Gastroesophageal sphincter (tissue), 4 donors: ENCODE data around the gene ERC1. TPM values are rescaled to one million over a fixed set of nuclear protein-coding genes. Genes with fewer than 3 reads are reported as not detected.

Source experiments
- ATAC-seq: fragments of 150-250 bp; one replicate; pipeline ENCODE4 v1.9.1; 2016; ENCODE audit warnings: mild to moderate bottlenecking, moderate library complexity
- H3K27ac ChIP-seq, 4 donors: fragments of 200-600 bp; sonication (generic) in 3 of 4; 1 replicate in 3 of 4; 2 replicates in 1 of 4; pipeline ENCODE4 v1.5.1; 2016 to 2019
- H3K27me3 ChIP-seq: fragments of 200-600 bp; sonication (generic); one replicate; pipeline ENCODE4 v1.5.1; 2019
- H3K36me3 ChIP-seq, 2 donors: fragments of 200-600 bp; sonication (generic); one replicate each; pipeline ENCODE4 v1.5.1; 2019; ENCODE audit warnings: control low read depth in 1 of 2
- H3K4me1 ChIP-seq, 3 donors: fragments of 200-600 bp; sonication (generic); 1 replicate in 2 of 3; 2 replicates in 1 of 3; pipeline ENCODE4 v1.5.1; 2016 to 2019; ENCODE audit warnings: control low read depth in 2 of 3
- H3K4me3 ChIP-seq, 2 donors: fragments of 200-600 bp; sonication (generic); one replicate each; pipeline ENCODE4 v1.5.1; 2019; ENCODE audit warnings: mild to moderate bottlenecking in 1 of 2, moderate library complexity in 1 of 2
- H3K9me3 ChIP-seq, 3 donors: fragments of 200-600 bp; sonication (generic); one replicate each; pipeline ENCODE4 v1.5.1; 2017 to 2019; ENCODE audit warnings: control low read depth in 2 of 3
- EP300 ChIP-seq: sonication (generic); formaldehyde crosslinking; IDR thresholded peaks from one replicate; pipeline ENCODE4 v1.6.1; 2017; ENCODE audit warnings: antibody characterized with exemption, mild to moderate bottlenecking
- POLR2A ChIP-seq, 2 donors: fragments of 450-650 bp; IDR thresholded peaks; one replicate each; pipeline ENCODE4 v1.6.1; 2017; ENCODE audit warnings: antibody characterized with exemption in 2 of 2, mild to moderate bottlenecking in 2 of 2, moderate library complexity in 1 of 2
- POLR2AphosphoS5 ChIP-seq: sonication (generic); formaldehyde crosslinking; IDR thresholded peaks from one replicate; pipeline ENCODE4 v1.6.1; 2017; ENCODE audit warnings: antibody characterized with exemption
- WGBS, 2 donors: methylation state at CpG; one replicate each; pipeline ENCODE4 v1.1.5; 2018; ENCODE audit warnings: low coverage in 1 of 2; 5-methylcytosine and 5-hydroxymethylcytosine counted together
- total RNA-seq, 4 donors: library from RNA; depleted of rRNA; stranded (reverse); fragments of >200 nt; gene quantifications; one replicate each; pipeline ENCODE4 v1.1.0, GENCODE V29; 2016
- TF ChIP-seq, protein P1 (sequence below), 4 experiments: fragments of 200-600 bp in 2 of 4; fragments of 450-650 bp in 2 of 4; sonication (generic) in 1 of 4; IDR thresholded peaks; one replicate each; pipeline ENCODE4 v1.5.1; 2017 to 2019; ENCODE audit warnings: antibody characterized with exemption in 4 of 4, mild to moderate bottlenecking in 2 of 4, moderate library complexity in 2 of 4

ERC1 gene
- total RNA-seq, 4 donors from 2014 or later, result 38.3 to 80.2 (median 58.4) TPM

DNA sequence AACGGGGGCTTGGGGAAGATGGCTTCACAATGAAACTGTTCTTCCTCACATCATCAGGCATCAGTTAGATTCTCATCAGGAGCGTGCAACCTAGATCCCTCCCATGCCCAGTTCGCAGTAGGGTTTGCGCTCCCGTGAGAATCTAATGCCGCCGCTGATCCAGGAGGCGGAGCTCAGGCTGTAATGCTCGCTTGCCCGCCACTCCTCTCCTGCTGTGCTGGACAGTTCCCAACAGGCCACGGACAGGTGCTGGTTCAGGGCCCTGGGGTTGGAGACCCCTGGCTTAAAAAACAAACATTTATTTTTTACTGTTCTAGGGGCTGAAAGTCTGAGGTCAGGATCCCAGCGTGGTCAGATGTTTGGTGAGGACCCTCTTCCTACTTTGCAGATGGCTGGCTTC, 422.9 kb downstream of the ERC1 start:
- WGBS, 2 donors, result 94% methylated on average over 8 of the region's 12 CpGs; no CpG with 5 or more reads in 1 of the 2 donors
- Histone ChIP-seq H3K4me1 (no peaks in the 10 kb centered on the region), H3K36me3 (peaks cover under 1 to 68% of the 10 kb centered on the region in 2 donors), H3K27me3 (no peaks in the 10 kb centered on the region), H3K4me3 (no peak overlapping the region), H3K27ac (no peak overlapping the region), H3K9me3 (no peaks in the 10 kb centered on the region)
- TF ChIP-seq EP300, result no peak
- no peak for TF ChIP-seq POLR2A (IDR thresholded peaks at IDR 0.05)
- TF ChIP-seq POLR2AphosphoS5, result no peak
- TF ChIP-seq, protein P1, sequence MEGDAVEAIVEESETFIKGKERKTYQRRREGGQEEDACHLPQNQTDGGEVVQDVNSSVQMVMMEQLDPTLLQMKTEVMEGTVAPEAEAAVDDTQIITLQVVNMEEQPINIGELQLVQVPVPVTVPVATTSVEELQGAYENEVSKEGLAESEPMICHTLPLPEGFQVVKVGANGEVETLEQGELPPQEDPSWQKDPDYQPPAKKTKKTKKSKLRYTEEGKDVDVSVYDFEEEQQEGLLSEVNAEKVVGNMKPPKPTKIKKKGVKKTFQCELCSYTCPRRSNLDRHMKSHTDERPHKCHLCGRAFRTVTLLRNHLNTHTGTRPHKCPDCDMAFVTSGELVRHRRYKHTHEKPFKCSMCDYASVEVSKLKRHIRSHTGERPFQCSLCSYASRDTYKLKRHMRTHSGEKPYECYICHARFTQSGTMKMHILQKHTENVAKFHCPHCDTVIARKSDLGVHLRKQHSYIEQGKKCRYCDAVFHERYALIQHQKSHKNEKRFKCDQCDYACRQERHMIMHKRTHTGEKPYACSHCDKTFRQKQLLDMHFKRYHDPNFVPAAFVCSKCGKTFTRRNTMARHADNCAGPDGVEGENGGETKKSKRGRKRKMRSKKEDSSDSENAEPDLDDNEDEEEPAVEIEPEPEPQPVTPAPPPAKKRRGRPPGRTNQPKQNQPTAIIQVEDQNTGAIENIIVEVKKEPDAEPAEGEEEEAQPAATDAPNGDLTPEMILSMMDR (IDR thresholded peaks at IDR 0.05), result no peak
- ATAC-seq, result no peak

DNA sequence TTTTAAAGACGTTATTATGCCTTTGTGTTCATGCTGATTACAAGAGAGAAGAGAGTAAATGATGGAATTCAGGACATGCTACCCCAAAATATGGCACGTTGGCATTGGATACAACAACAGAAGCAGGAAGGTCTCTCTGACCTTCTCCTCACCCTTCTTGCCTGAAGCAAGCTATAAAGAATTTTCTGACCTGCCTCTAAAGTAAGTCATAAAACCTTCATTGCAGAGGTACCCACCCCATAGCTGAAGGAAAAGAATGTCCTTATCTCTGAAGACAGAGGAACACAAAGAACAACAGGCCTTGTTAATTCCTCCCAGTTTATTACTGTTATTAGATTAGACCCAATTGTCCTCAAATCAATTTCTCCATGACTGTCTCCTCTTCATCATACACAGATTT, 427.1 kb downstream of the ERC1 start:
- 89 to 94% methylated on average over 2 of the region's 2 CpGs for WGBS, 2 donors

DNA sequence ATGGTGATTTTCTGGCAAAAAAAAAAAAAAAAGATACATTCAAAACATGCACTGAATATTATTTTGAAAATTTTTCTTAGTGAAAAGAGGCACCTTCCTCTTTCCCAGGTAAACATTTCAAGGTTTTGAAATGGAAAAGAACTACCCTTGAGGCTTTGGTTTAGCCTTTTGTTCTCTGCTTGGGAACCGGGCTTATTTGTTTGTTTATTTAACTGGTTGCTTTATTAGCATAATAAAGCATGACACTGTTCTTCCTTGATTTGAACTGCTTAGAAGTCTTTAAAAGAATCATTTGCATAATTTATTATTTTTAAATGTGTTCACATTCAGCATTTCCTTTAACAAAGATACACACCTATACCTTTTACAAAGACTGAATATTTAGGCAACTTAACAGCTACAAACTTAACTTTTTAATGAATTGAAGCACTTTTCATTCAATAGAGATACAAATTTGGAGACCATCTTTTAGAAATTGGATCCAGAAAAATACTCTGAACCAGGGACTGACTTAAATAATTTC, 428.9 kb downstream of the ERC1 start:
- WGBS, 2 donors, result 71% methylated on average over 1 of the region's 1 CpG
- H3K27me3 ChIP-seq, result no peaks in the 10 kb centered on the region
- ATAC-seq, result no peak
- H3K9me3 ChIP-seq, result peaks cover 0 to 14% (median 2%) of the 10 kb centered on the region in 3 donors
- H3K27ac ChIP-seq, result no peak overlapping the region
- H3K4me3 ChIP-seq, result no peak overlapping the region
- H3K36me3 ChIP-seq, result peaks cover 0 to 27% of the 10 kb centered on the region in 2 donors
- peaks cover 0 to 5% (median 0%) of the 10 kb centered on the region in 3 donors for H3K4me1 ChIP-seq
- TF ChIP-seq POLR2AphosphoS5, result no peak
- no peak for TF ChIP-seq EP300
- TF ChIP-seq, protein P1 (IDR thresholded peaks at IDR 0.05), result no peak
- TF ChIP-seq POLR2A (IDR thresholded peaks at IDR 0.05), result no peak

More for the DNA sequence above, 427.1 kb downstream of the ERC1 start:
- H3K4me1 ChIP-seq, result no peaks in the 10 kb centered on the region
- no peak for ATAC-seq
- H3K27me3 ChIP-seq, result no peaks in the 10 kb centered on the region
- TF ChIP-seq POLR2AphosphoS5, result no peak
- TF ChIP-seq POLR2A (IDR thresholded peaks at IDR 0.05), result no peak
- no peak for TF ChIP-seq EP300
- TF ChIP-seq, protein P1 (IDR thresholded peaks at IDR 0.05), result no peak
- no peak overlapping the region for H3K27ac ChIP-seq
- peaks cover 0 to 14% (median 2%) of the 10 kb centered on the region in 3 donors for H3K9me3 ChIP-seq
- H3K4me3 ChIP-seq, result no peak overlapping the region
- peaks cover 0 to 37% of the 10 kb centered on the region in 2 donors for H3K36me3 ChIP-seq

DNA sequence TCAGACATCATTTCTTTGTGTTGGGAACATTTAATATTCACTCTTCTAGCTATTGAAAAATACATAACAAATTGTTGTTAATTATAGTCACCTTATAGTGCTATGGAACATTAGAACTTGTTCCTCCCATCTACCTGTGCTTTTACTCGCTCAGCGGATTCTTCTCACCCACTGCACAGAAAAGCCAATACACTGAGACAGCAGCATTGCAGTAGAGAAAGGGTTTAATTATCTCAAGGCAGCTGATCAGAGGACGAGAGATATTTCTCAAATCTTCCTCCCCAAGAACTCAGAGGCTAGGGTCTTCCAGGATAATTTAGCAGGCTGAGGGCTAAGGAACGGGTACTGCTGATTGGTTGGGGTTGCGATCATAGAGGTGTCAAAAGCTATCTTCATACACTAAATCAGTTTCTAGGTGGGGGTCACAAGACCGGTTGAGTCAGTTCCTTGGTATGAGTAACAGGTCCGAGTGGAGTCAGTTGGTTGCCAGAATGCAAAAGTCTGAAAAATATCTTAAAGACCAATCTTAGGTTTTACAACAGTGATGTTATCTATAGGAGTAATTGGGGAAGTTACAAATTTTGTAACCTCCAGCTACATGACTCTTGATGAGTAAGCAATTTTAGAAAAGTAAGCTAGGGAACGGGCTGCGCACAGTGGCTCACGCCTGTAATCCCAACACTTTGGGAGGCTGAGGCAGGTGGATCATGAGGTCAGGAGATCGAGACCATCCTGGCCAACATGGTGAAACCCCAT, 430.2 kb downstream of the ERC1 start:
- TF ChIP-seq, protein P1 (IDR thresholded peaks at IDR 0.05), result no peak
- no peak for TF ChIP-seq POLR2A (IDR thresholded peaks at IDR 0.05)
- no peak for TF ChIP-seq EP300
- TF ChIP-seq POLR2AphosphoS5, result no peak
- Histone ChIP-seq H3K4me1 (peaks cover 0 to 5% (median 0%) of the 10 kb centered on the region in 3 donors), H3K4me3 (no peak overlapping the region), H3K36me3 (peaks cover 0 to 20% of the 10 kb centered on the region in 2 donors), H3K27ac (no peak overlapping the region), H3K9me3 (peaks cover 0 to 14% (median 2%) of the 10 kb centered on the region in 3 donors), H3K27me3 (no peaks in the 10 kb centered on the region)
- ATAC-seq, result no peak
- WGBS, 2 donors, result 84 to 96% methylated on average over 4 to 10 of the region's 11 CpGs
